K562 (cell line): ENCODE results near the gene CDC42EP5. TPM values are rescaled to one million over a fixed set of nuclear protein-coding genes. Genes with fewer than 3 reads are reported as not detected.
A peak's percentile ranks its signal among the peaks of the same experiment; 100 is the strongest.

Experiments used
- ARID1B ChIP-seq: fragments of 450-650 bp; IDR thresholded peaks from 2 replicates; pipeline ENCODE4 v1.6.1; 2016; ENCODE audit warnings: antibody characterized with exemption, mild to moderate bottlenecking, inconsistent platforms
- ARID4B ChIP-seq: sonication (generic); formaldehyde crosslinking; IDR thresholded peaks from 2 replicates; pipeline ENCODE4 v1.8.0; 2022; ENCODE audit warnings: mild to moderate bottlenecking, missing genetic modification reagents
- DMBX1 ChIP-seq: fragments of 250-450 bp; sonication (Bioruptor Pico); IDR thresholded peaks from 2 replicates; pipeline ENCODE4 v1.8.0; 2022; ENCODE audit warnings: inconsistent platforms, mild to moderate bottlenecking, moderate library complexity, borderline replicate concordance
- ELF1 ChIP-seq: fragments of 200-800 bp; sonication (Bioruptor generic); IDR thresholded peaks from 2 replicates; pipeline ENCODE4 v1.6.1; 2016; ENCODE audit warnings: missing genetic modification characterization, missing compliant biosample characterization
- FOXP1 ChIP-seq: sonication (generic); formaldehyde crosslinking; IDR thresholded peaks from 2 replicates; pipeline ENCODE4 v1.8.0; 2022; ENCODE audit warnings: mild to moderate bottlenecking, missing genetic modification reagents
- GABPB2 ChIP-seq: fragments of 250-450 bp; sonication (Bioruptor Pico); conservative IDR thresholded peaks from 2 replicates; pipeline ENCODE4 v1.5.1; 2021; ENCODE audit warnings: mild to moderate bottlenecking
- LCOR ChIP-seq: sonication (generic); formaldehyde crosslinking; IDR thresholded peaks from 2 replicates; pipeline ENCODE4 v1.8.0; 2022; ENCODE audit warnings: mild to moderate bottlenecking, missing genetic modification reagents
- NR2C1 ChIP-seq, 2 experiments: fragments of 450-650 bp; IDR thresholded peaks; 2 replicates each; pipeline ENCODE4 v1.6.1; 2017; ENCODE audit warnings: mild to moderate bottlenecking in 2 of 2, antibody characterized with exemption in 1 of 2, inconsistent platforms in 1 of 2, missing compliant biosample characterization in 1 of 2, missing genetic modification characterization in 1 of 2
- NR2C2 ChIP-seq, 2 experiments: fragments of 200-800 bp in 1 of 2; sonication (Bioruptor generic) in 1 of 2; sonication (generic) in 1 of 2; formaldehyde crosslinking in 1 of 2; IDR thresholded peaks; 2 replicates each; pipeline versions ENCODE4 v1.6.1 to v1.8.0; 2016 to 2022; ENCODE audit warnings: mild to moderate bottlenecking in 1 of 2, missing compliant biosample characterization in 1 of 2, missing genetic modification characterization in 1 of 2, missing genetic modification reagents in 1 of 2
- NRF1 ChIP-seq, 2 experiments: fragments of 450-650 bp; IDR thresholded peaks in 1 of 2; conservative IDR thresholded peaks in 1 of 2; 2 replicates each; pipeline ENCODE4 v1.6.1; 2014; ENCODE audit warnings: mild to moderate bottlenecking in 2 of 2
- SMARCA4 ChIP-seq: fragments of 450-650 bp; IDR thresholded peaks from 2 replicates; pipeline ENCODE4 v1.6.1; 2016
- SREBF1 ChIP-seq: fragments of 150-350 bp; IDR thresholded peaks from 2 replicates; pipeline ENCODE4 v1.6.1; 2014; ENCODE audit warnings: antibody characterized with exemption, low read depth, low read length, borderline replicate concordance
- YBX1 ChIP-seq: fragments of 450-650 bp; IDR thresholded peaks from 2 replicates; pipeline ENCODE4 v1.7.1; 2016; ENCODE audit warnings: mild to moderate bottlenecking
- ZNF143 ChIP-seq: sonication (generic); formaldehyde crosslinking; IDR thresholded peaks from 2 replicates; pipeline ENCODE4 v1.9.0; 2022; ENCODE audit warnings: mild to moderate bottlenecking, missing genetic modification reagents
- ZNF263 ChIP-seq: sonication (generic); formaldehyde crosslinking; IDR thresholded peaks from 2 replicates; pipeline ENCODE4 v1.8.0; 2022; ENCODE audit warnings: mild to moderate bottlenecking, missing genetic modification reagents, borderline replicate concordance
- ZNF584 ChIP-seq: fragments of 200-800 bp; sonication (Bioruptor generic); IDR thresholded peaks from 2 replicates; pipeline ENCODE4 v1.6.1; 2016; ENCODE audit warnings: low read depth, mild to moderate bottlenecking, missing genetic modification characterization, missing compliant biosample characterization
- polyA plus RNA-seq, 8 experiments: library from polyadenylated mRNA; depleted of rRNA in 4 of 8; stranded (reverse) in 5 of 8; unstranded in 3 of 8; fragments of >200 nt; fragmentation: Nextera tagmentation in 2 of 8; fragmentation: Illumina TruSeq in 1 of 8; extraction: Ambion mirVana in 2 of 8; extraction: Trizol in 1 of 8; gene quantifications; 2 replicates each; pipeline versions ENCODE4 v1.2.1 to v1.2.3, GENCODE V29; 2011 to 2014; ENCODE audit warnings: inconsistent platforms in 1 of 8, missing spikeins in 1 of 8
- total RNA-seq, 7 experiments: library from RNA; depleted of rRNA in 6 of 7; stranded (reverse); fragments of >200 nt in 6 of 7; fragmentation: Illumina TruSeq in 2 of 7; extraction: Trizol in 2 of 7; gene quantifications; 2 replicates each; pipeline versions ENCODE4 v1.2.1 to v1.2.3, GENCODE V29; 2011 to 2021; ENCODE audit warnings: low replicate concordance in 1 of 7
- TF ChIP-seq, protein P1 (sequence below), 2 experiments: fragments of 450-650 bp; IDR thresholded peaks; 2 replicates each; pipeline ENCODE4 v1.6.1; 2018; ENCODE audit warnings: mild to moderate bottlenecking in 2 of 2, low read depth in 1 of 2; ENCODE audit not compliant: partially characterized antibody in 2 of 2
- TF ChIP-seq, protein P2 (sequence below): fragments of 250-450 bp; sonication (Bioruptor Pico); IDR thresholded peaks from 2 replicates; pipeline ENCODE4 v1.5.0; 2021

Gene CDC42EP5
- total and polyA plus RNA-seq, 9 of the 15 experiments (the other 6 are each of a cell fraction or from before 2014, with no cell fraction given): 0.15 to 0.38 TPM; not detected in 7

DNA sequence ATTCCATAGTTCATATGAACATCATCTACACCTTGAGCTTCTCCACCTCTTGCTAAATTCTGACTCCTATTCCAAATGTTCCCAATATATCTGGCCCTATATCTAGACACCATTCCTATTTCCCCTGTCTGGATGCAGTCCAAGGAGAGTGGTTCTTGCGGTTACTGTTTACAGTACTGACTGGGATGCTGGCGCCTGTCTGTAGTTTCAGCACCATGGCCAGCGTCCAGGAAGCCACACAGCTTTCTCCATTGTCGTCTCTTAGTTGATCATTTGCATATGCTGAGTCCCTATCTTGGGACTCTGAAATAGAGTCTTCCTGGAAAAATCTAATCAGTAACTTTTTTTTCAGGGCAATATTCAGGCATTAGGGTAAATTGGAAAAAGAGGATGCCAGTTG is 44.4 kb upstream of the CDC42EP5 start (continued):
- TF ChIP-seq, protein P1, sequence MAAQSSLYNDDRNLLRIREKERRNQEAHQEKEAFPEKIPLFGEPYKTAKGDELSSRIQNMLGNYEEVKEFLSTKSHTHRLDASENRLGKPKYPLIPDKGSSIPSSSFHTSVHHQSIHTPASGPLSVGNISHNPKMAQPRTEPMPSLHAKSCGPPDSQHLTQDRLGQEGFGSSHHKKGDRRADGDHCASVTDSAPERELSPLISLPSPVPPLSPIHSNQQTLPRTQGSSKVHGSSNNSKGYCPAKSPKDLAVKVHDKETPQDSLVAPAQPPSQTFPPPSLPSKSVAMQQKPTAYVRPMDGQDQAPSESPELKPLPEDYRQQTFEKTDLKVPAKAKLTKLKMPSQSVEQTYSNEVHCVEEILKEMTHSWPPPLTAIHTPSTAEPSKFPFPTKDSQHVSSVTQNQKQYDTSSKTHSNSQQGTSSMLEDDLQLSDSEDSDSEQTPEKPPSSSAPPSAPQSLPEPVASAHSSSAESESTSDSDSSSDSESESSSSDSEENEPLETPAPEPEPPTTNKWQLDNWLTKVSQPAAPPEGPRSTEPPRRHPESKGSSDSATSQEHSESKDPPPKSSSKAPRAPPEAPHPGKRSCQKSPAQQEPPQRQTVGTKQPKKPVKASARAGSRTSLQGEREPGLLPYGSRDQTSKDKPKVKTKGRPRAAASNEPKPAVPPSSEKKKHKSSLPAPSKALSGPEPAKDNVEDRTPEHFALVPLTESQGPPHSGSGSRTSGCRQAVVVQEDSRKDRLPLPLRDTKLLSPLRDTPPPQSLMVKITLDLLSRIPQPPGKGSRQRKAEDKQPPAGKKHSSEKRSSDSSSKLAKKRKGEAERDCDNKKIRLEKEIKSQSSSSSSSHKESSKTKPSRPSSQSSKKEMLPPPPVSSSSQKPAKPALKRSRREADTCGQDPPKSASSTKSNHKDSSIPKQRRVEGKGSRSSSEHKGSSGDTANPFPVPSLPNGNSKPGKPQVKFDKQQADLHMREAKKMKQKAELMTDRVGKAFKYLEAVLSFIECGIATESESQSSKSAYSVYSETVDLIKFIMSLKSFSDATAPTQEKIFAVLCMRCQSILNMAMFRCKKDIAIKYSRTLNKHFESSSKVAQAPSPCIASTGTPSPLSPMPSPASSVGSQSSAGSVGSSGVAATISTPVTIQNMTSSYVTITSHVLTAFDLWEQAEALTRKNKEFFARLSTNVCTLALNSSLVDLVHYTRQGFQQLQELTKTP (IDR thresholded peaks at IDR 0.05; ENCODE audit: low read depth in 1 of 2, partially characterized antibody in 2 of 2): peak in 1 of 2 experiments; percentile 92
- TF ChIP-seq LCOR (CRISPR knock-in tag) (peak; percentile 46; the same call in 1 of the 2 replicates), GABPB2 (CRISPR knock-in tag) (no peak), ZNF263 (peak; percentile 44; the same call in 1 of the 2 replicates), NR2C1 (IDR thresholded peaks at IDR 0.05) (no peak), NR2C1 (tag; IDR thresholded peaks at IDR 0.05) (0 out of 2 replicates have a peak, but pooled peaks have one; percentile 38), SREBF1 (no peak), FOXP1 (CRISPR knock-in tag) (0 out of 2 replicates have a peak, but pooled peaks have one; percentile 35), NR2C2 (CRISPR knock-in tag; IDR thresholded peaks at IDR 0.05) (0 out of 2 replicates have a peak, but pooled peaks have one; percentile 46), NR2C2 (tag; IDR thresholded peaks at IDR 0.05) (no peak), ZNF584 (CRISPR knock-in tag) (0 out of 2 replicates have a peak, but pooled peaks have one; percentile 70), NRF1 (conservative IDR thresholded peaks at IDR 0.05 in 1 of 2, IDR thresholded peaks at IDR 0.05 in 1 of 2) (no peak), DMBX1 (CRISPR knock-in tag) (peak; percentile 70; the same call in 1 of the 2 replicates), SMARCA4 (no peak), ARID4B (peak; percentile 48; the same call in 1 of the 2 replicates), ARID1B (no peak), ELF1 (tag) (peak; percentile 48; the same call in 1 of the 2 replicates), YBX1 (no peak), ZNF143 (CRISPR knock-in tag) (no peak)
- TF ChIP-seq, protein P2, sequence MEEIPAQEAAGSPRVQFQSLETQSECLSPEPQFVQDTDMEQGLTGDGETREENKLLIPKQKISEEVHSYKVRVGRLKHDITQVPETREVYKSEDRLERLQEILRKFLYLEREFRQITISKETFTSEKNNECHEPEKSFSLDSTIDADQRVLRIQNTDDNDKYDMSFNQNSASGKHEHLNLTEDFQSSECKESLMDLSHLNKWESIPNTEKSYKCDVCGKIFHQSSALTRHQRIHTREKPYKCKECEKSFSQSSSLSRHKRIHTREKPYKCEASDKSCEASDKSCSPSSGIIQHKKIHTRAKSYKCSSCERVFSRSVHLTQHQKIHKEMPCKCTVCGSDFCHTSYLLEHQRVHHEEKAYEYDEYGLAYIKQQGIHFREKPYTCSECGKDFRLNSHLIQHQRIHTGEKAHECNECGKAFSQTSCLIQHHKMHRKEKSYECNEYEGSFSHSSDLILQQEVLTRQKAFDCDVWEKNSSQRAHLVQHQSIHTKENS (CRISPR knock-in tag): no peak
